CD4-positive, alpha-beta T cell (primary cell): Measurements from ENCODE around the gene SASH1. TPM values are rescaled to one million over a fixed set of nuclear protein-coding genes. Genes with fewer than 3 reads are reported as not detected.

Source experiments
- ATAC-seq: fragments of 200-7000 bp; cut with Tn5 transposase; one replicate; pipeline ENCODE4 v1.10.0; 2022; ENCODE audit warnings: mild to moderate bottlenecking; ENCODE audit not compliant: poor library complexity
- CTCF ChIA-PET: fragments of 350-600 bp; sonication (Branson Sonifier 250); formaldehyde crosslinking; loops from one replicate; lab custom pipeline; 2021; ENCODE audit warnings: antibody characterized with exemption, inconsistent platforms; lab: Charles Lee
- POLR2A ChIA-PET: fragments of 350-600 bp; sonication (Branson Sonifier 250); formaldehyde crosslinking; loops from one replicate; lab custom pipeline; 2021; ENCODE audit warnings: antibody characterized with exemption, inconsistent platforms; lab: Charles Lee
- DNase-seq, 14 experiments: peaks; one replicate each; pipeline ENCODE4 v3.0.0-alpha.2; 2013 to 2020; ENCODE audit warnings: mixed read lengths in 2 of 14
- H3K27ac ChIP-seq, 2 donors: one replicate each; pipeline versions ENCODE4 v1.5.1 to v1.7.0; 2013; ENCODE audit warnings: low read length in 2 of 2, low read depth in 1 of 2, mild to moderate bottlenecking in 1 of 2
- H3K27me3 ChIP-seq, 2 experiments: 1 replicate in 1 of 2; 2 replicates in 1 of 2; pipeline versions ENCODE4 v1.6.1 to v1.7.0; 2013; ENCODE audit warnings: low read length in 2 of 2, control low read depth in 1 of 2, mild to moderate bottlenecking in 1 of 2, moderate library complexity in 1 of 2; ENCODE audit not compliant: insufficient read depth in 2 of 2, control insufficient read depth in 1 of 2
- H3K36me3 ChIP-seq: one replicate; pipeline ENCODE4 v1.6.1; 2013; ENCODE audit warnings: low read length, control low read depth; ENCODE audit not compliant: insufficient read depth
- H3K4me1 ChIP-seq: one replicate; pipeline ENCODE4 v1.6.1; 2013; ENCODE audit warnings: low read length, control low read depth; ENCODE audit not compliant: insufficient read depth
- H3K4me3 ChIP-seq: one replicate; pipeline ENCODE4 v1.5.1; 2013; ENCODE audit warnings: mild to moderate bottlenecking, low read length, moderate library complexity
- H3K9me3 ChIP-seq, 2 experiments: 1 replicate in 1 of 2; 2 replicates in 1 of 2; pipeline versions ENCODE4 v1.6.1 to v1.7.0; 2013; ENCODE audit warnings: low read length in 2 of 2, mild to moderate bottlenecking in 2 of 2, control low read depth in 1 of 2, moderate library complexity in 1 of 2; ENCODE audit not compliant: control insufficient read depth in 1 of 2, insufficient read depth in 1 of 2
- H3K27ac Mint-ChIP-seq: one replicate; pipeline ENCODE4 v1.8.0; 2020; ENCODE audit warnings: mixed read lengths
- H3K27me3 Mint-ChIP-seq: one replicate; pipeline ENCODE4 v1.8.0; 2021; ENCODE audit warnings: mixed read lengths
- H3K36me3 Mint-ChIP-seq: one replicate; pipeline ENCODE4 v1.8.0; 2021; ENCODE audit warnings: low read depth, mixed read lengths
- H3K4me1 Mint-ChIP-seq: one replicate; pipeline ENCODE4 v1.8.0; 2021; ENCODE audit warnings: low read depth, mixed read lengths
- H3K4me3 Mint-ChIP-seq: one replicate; pipeline ENCODE4 v1.8.0; 2020; ENCODE audit warnings: mild to moderate bottlenecking, mixed read lengths
- H3K9me3 Mint-ChIP-seq: one replicate; pipeline ENCODE4 v1.8.0; 2020; ENCODE audit warnings: mixed read lengths
- CTCF ChIP-seq: fragments of 200-600 bp; IDR thresholded peaks from one replicate; pipeline ENCODE4 v1.8.0; 2022; ENCODE audit warnings: antibody characterized with exemption, mild to moderate bottlenecking
- intact Hi-C, 2 experiments: fragments of 100-400 bp; cut with DNase I in 1 of 2; cut with micrococcal nuclease in 1 of 2; formaldehyde crosslinking; loops; one replicate each; pipeline versions ENCODE4 v1.15.1 to v1.9.0; 2023 to 2025; cut with DNase I, micrococcal nuclease
- total RNA-seq, 174 experiments: library from RNA in 2 of 174; stranded (reverse) in 2 of 174; gene quantifications; one replicate each; pipeline ENCODE4 v1.2.3 and lab custom pipeline; 2021 to 2026

SASH1 gene
- total RNA-seq, 2 experiments from 2014 or later: 0.58 to 0.75 TPM

- Mint-ChIP-seq H3K27me3 (peaks cover 39% of the 10 kb centered on the region), H3K36me3 (no peaks in the 10 kb centered on the region), H3K9me3 (no peaks in the 10 kb centered on the region), H3K27ac (no peak overlapping the region), H3K4me3 (no peak overlapping the region), H3K4me1 (no peaks in the 10 kb centered on the region)
- H3K4me3 ChIP-seq: no peak overlapping the region
- H3K9me3 ChIP-seq: no peaks in the 10 kb centered on the region
- H3K36me3 ChIP-seq: no peaks in the 10 kb centered on the region
- no peaks in the 10 kb centered on the region for H3K4me1 ChIP-seq
- intact Hi-C loops: no loop called here
- DNase-seq (no peak), ATAC-seq (no peak)
- ChIA-PET POLR2A (no interaction called here), CTCF (no interaction called here)
- TF ChIP-seq CTCF: no peak
- peaks cover 2 to 13% of the 10 kb centered on the region in 2 experiments for H3K27me3 ChIP-seq
- H3K27ac ChIP-seq: no peak overlapping the region
These were observed 129.8 kb downstream of the SASH1 start for GRCh38 chr6:148472171-148473105.

- no peak for DNase-seq
- H3K27ac ChIP-seq: no peak overlapping the region
- POLR2A ChIA-PET: no interaction called here
- intact Hi-C loops: no loop called here
- no peak for TF ChIP-seq CTCF
- Mint-ChIP-seq H3K27ac (no peak overlapping the region), H3K4me1 (no peaks in the 10 kb centered on the region), H3K9me3 (no peaks in the 10 kb centered on the region), H3K4me3 (no peak overlapping the region), H3K27me3 (peaks cover 10% of the 10 kb centered on the region), H3K36me3 (no peaks in the 10 kb centered on the region)
- no peaks in the 10 kb centered on the region for H3K4me1 ChIP-seq
- CTCF ChIA-PET: no interaction called here
- no peaks in the 10 kb centered on the region for H3K27me3 ChIP-seq
- H3K4me3 ChIP-seq: no peak overlapping the region
- no peaks in the 10 kb centered on the region for H3K36me3 ChIP-seq
- ATAC-seq: no peak
- no peaks in the 10 kb centered on the region for H3K9me3 ChIP-seq
These were observed 136.9 kb downstream of the SASH1 start for GRCh38 chr6:148479497-148479896.

- no peaks in the 10 kb centered on the region for H3K4me1 ChIP-seq
- DNase-seq: no peak
- no peak overlapping the region for H3K27ac Mint-ChIP-seq
- no peaks in the 10 kb centered on the region for H3K36me3 Mint-ChIP-seq
- no peaks in the 10 kb centered on the region for H3K9me3 Mint-ChIP-seq
- intact Hi-C loops: no loop called here
- H3K36me3 ChIP-seq: no peaks in the 10 kb centered on the region
- H3K4me1 Mint-ChIP-seq: no peaks in the 10 kb centered on the region
- H3K27me3 ChIP-seq: no peaks in the 10 kb centered on the region
- ATAC-seq: no peak
- TF ChIP-seq CTCF: no peak
- no peak overlapping the region for H3K27ac ChIP-seq
- CTCF ChIA-PET: no interaction called here
- peaks cover 18% of the 10 kb centered on the region for H3K27me3 Mint-ChIP-seq
- no peaks in the 10 kb centered on the region for H3K9me3 ChIP-seq
- H3K4me3 Mint-ChIP-seq: no peak overlapping the region
- no peak overlapping the region for H3K4me3 ChIP-seq
- POLR2A ChIA-PET: no interaction called here
These were observed 144.8 kb downstream of the SASH1 start for GRCh38 chr6:148487461-148487860.
